Measurements from ENCODE around the gene SNX3.

DNA sequence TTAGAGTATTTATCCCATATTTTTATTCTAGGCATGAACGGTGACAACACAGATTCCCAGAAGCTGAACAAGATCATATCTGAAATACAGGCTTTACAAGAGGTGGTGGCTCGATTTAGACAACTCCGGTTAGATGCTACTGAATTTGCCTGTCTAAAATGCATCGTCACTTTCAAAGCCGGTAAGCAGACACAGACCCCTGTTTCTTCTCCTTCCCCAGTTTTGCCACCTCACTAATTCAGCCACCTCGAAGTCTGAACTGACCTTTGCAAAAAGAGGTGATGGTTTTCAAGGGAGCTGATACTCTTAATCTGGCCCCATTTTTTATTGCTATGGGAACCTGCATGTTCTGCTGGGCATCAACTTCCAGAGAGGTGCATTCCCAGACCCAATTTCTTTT, 80.1 kb downstream of the SNX3 start:
- TF ChIP-seq, protein P1, sequence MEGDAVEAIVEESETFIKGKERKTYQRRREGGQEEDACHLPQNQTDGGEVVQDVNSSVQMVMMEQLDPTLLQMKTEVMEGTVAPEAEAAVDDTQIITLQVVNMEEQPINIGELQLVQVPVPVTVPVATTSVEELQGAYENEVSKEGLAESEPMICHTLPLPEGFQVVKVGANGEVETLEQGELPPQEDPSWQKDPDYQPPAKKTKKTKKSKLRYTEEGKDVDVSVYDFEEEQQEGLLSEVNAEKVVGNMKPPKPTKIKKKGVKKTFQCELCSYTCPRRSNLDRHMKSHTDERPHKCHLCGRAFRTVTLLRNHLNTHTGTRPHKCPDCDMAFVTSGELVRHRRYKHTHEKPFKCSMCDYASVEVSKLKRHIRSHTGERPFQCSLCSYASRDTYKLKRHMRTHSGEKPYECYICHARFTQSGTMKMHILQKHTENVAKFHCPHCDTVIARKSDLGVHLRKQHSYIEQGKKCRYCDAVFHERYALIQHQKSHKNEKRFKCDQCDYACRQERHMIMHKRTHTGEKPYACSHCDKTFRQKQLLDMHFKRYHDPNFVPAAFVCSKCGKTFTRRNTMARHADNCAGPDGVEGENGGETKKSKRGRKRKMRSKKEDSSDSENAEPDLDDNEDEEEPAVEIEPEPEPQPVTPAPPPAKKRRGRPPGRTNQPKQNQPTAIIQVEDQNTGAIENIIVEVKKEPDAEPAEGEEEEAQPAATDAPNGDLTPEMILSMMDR (IDR thresholded peaks at IDR 0.05; ENCODE audit: poor library complexity, severe bottlenecking), result no peak
- TF ChIP-seq EP300 (conservative IDR thresholded peaks at IDR 0.05; ENCODE audit: poor library complexity, severe bottlenecking) (no peak), POLR2AphosphoS5 (IDR thresholded peaks at IDR 0.05) (no peak), EZH2 (IDR thresholded peaks at IDR 0.05; ENCODE audit: borderline replicate concordance, insufficient read depth, low read length, poor library complexity, severe bottlenecking) (no peak), MXI1 (conservative IDR thresholded peaks at IDR 0.05; ENCODE audit: poor library complexity, severe bottlenecking) (no peak)
